ENCODE data around the gene EIF4G3.
"Not testable (repeated sequence)": the region's sequence is repeated elsewhere in the genome, so short reads cannot be mapped to it uniquely, and the experiment has no call there.

EIF4G3 gene

DNA sequence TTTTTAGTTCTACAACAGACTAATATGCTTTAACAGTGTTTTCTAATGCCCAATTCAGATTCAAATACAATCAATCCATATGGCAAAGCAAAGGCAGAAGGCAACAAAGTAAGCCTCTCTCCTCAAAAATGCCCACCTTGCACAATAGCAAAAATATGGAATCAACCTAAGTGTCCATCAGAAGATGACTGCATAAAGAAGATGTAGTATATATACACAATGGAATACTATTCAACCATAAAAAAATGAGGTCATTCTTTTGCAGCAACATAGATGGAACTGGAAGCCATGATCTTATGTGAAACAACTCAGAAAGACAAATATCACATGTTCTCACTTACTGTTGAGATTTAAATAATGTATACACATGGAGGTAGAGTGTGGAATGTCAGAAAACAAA, 80.7 kb downstream of the EIF4G3 start:
- H3K4me3 ChIP-seq (ENCODE audit: low read length), result no peak overlapping the region
- peaks cover 15% of the 10 kb centered on the region for H3K4me1 ChIP-seq (ENCODE audit: control insufficient read depth, low read length)
- H3F3A ChIP-seq (ENCODE audit: control insufficient read depth, insufficient read depth), result peaks cover 2% of the 10 kb centered on the region
- 0 out of 2 replicates have a peak, but pooled peaks cover 2% of the 10 kb centered on the region for H3K9me3 ChIP-seq (ENCODE audit: control insufficient read depth, insufficient read depth, low read length)
- peaks cover 42% of the 10 kb centered on the region for H3K79me2 ChIP-seq (ENCODE audit: control insufficient read depth, low read length)
- H3K27ac ChIP-seq (ENCODE audit: low read depth, low read length), result no peak overlapping the region
- H4K20me1 ChIP-seq (ENCODE audit: control insufficient read depth, insufficient read depth, low read depth, low read length), result no peaks in the 10 kb centered on the region
- no peaks in the 10 kb centered on the region for H3K27me3 ChIP-seq (ENCODE audit: control insufficient read depth, low read length)
- no peak overlapping the region for H3K4me2 ChIP-seq (ENCODE audit: low read length)
- no peaks in the 10 kb centered on the region for H3K9me2 ChIP-seq (replicated peaks; ENCODE audit: control insufficient read depth, low read length)
- H3K36me3 ChIP-seq (ENCODE audit: control insufficient read depth, low read length), result peaks cover 30% of the 10 kb centered on the region
- no peak for TF ChIP-seq EZH2phosphoT487 (IDR thresholded peaks at IDR 0.05; ENCODE audit: borderline replicate concordance, low read length)
- TF ChIP-seq, protein P1, sequence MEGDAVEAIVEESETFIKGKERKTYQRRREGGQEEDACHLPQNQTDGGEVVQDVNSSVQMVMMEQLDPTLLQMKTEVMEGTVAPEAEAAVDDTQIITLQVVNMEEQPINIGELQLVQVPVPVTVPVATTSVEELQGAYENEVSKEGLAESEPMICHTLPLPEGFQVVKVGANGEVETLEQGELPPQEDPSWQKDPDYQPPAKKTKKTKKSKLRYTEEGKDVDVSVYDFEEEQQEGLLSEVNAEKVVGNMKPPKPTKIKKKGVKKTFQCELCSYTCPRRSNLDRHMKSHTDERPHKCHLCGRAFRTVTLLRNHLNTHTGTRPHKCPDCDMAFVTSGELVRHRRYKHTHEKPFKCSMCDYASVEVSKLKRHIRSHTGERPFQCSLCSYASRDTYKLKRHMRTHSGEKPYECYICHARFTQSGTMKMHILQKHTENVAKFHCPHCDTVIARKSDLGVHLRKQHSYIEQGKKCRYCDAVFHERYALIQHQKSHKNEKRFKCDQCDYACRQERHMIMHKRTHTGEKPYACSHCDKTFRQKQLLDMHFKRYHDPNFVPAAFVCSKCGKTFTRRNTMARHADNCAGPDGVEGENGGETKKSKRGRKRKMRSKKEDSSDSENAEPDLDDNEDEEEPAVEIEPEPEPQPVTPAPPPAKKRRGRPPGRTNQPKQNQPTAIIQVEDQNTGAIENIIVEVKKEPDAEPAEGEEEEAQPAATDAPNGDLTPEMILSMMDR (IDR thresholded peaks at IDR 0.05; ENCODE audit: low read depth, low read length, poor library complexity, severe bottlenecking), result no peak

- Histone ChIP-seq H3K4me1 (ENCODE audit: control insufficient read depth, low read length) (peaks cover 30% of the 10 kb centered on the region), H3K79me2 (ENCODE audit: control insufficient read depth, low read length) (peaks cover 52% of the 10 kb centered on the region), H3K36me3 (ENCODE audit: control insufficient read depth, low read length) (peaks cover 28% of the 10 kb centered on the region)
- H3F3A ChIP-seq (ENCODE audit: control insufficient read depth, insufficient read depth); H3K27ac ChIP-seq (ENCODE audit: low read depth, low read length); H3K4me3 ChIP-seq (ENCODE audit: low read length); H3K9me2 ChIP-seq (replicated peaks; ENCODE audit: control insufficient read depth, low read length); H3K4me2 ChIP-seq (ENCODE audit: low read length); H3K27me3 ChIP-seq (ENCODE audit: control insufficient read depth, low read length); H4K20me1 ChIP-seq (ENCODE audit: control insufficient read depth, insufficient read depth, low read depth, low read length); H3K9me3 ChIP-seq (ENCODE audit: control insufficient read depth, insufficient read depth, low read length): not testable (repeated sequence)
Observed at GRCh38 chr1:21094282-21094681, 82.4 kb downstream of the EIF4G3 start.

DNA sequence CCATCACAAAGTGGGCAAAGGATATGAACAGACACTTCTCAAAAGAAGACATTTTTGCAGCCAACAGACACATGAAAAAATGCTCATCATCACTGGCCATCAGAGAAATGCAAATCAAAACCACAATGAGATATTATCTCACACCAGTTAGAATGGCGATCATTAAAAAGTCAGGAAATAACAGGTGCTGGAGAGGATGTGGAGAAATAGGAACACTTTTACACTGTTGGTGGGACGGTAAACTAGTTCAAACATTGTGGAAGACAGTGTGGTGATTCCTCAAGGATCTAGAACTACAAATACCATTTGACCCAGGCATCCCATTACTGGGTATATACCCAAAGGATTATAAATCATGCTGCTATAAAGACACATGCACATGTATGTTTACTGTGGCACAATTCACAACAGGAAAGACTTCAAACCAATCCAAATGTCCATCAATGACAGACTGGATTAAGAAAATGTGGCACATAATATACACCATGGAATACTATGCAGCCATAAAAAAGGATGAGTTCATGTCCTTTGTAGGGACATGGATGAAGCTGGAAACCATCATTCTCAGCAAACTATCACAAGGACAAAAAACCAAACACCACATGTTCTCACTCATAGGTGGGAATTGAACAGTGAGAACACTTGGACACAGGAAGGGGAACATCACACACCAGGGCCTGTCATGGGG, 83.3 kb downstream of the EIF4G3 start:
- not testable (repeated sequence) for H3K27ac ChIP-seq (ENCODE audit: low read depth, low read length); H4K20me1 ChIP-seq (ENCODE audit: control insufficient read depth, insufficient read depth, low read depth, low read length); H3K4me2 ChIP-seq (ENCODE audit: low read length); H3K9me2 ChIP-seq (replicated peaks; ENCODE audit: control insufficient read depth, low read length); H3K4me3 ChIP-seq (ENCODE audit: low read length); H3K27me3 ChIP-seq (ENCODE audit: control insufficient read depth, low read length); H3F3A ChIP-seq (ENCODE audit: control insufficient read depth, insufficient read depth); H3K9me3 ChIP-seq (ENCODE audit: control insufficient read depth, insufficient read depth, low read length)
- Histone ChIP-seq H3K4me1 (ENCODE audit: control insufficient read depth, low read length) (peaks cover 30% of the 10 kb centered on the region), H3K36me3 (ENCODE audit: control insufficient read depth, low read length) (peaks cover 24% of the 10 kb centered on the region), H3K79me2 (ENCODE audit: control insufficient read depth, low read length) (peaks cover 51% of the 10 kb centered on the region)

- Histone ChIP-seq H3K36me3 (ENCODE audit: control insufficient read depth, low read length) (peaks cover 23% of the 10 kb centered on the region), H3K4me1 (ENCODE audit: control insufficient read depth, low read length) (peaks cover 30% of the 10 kb centered on the region), H3K79me2 (ENCODE audit: control insufficient read depth, low read length) (peaks cover 48% of the 10 kb centered on the region)
- H3K27me3 ChIP-seq (ENCODE audit: control insufficient read depth, low read length); H3K9me3 ChIP-seq (ENCODE audit: control insufficient read depth, insufficient read depth, low read length); H3F3A ChIP-seq (ENCODE audit: control insufficient read depth, insufficient read depth); H3K4me3 ChIP-seq (ENCODE audit: low read length); H3K4me2 ChIP-seq (ENCODE audit: low read length); H3K27ac ChIP-seq (ENCODE audit: low read depth, low read length); H4K20me1 ChIP-seq (ENCODE audit: control insufficient read depth, insufficient read depth, low read depth, low read length); H3K9me2 ChIP-seq (replicated peaks; ENCODE audit: control insufficient read depth, low read length): not testable (repeated sequence)
Observed at GRCh38 chr1:21092545-21092944, 84.2 kb downstream of the EIF4G3 start.

- not testable (repeated sequence) for H3K27me3 ChIP-seq (ENCODE audit: control insufficient read depth, low read length); H3K9me2 ChIP-seq (replicated peaks; ENCODE audit: control insufficient read depth, low read length); H3K4me3 ChIP-seq (ENCODE audit: low read length); H3K9me3 ChIP-seq (ENCODE audit: control insufficient read depth, insufficient read depth, low read length); H3F3A ChIP-seq (ENCODE audit: control insufficient read depth, insufficient read depth); H4K20me1 ChIP-seq (ENCODE audit: control insufficient read depth, insufficient read depth, low read depth, low read length)
- Histone ChIP-seq H3K79me2 (ENCODE audit: control insufficient read depth, low read length) (peaks cover 43% of the 10 kb centered on the region), H3K27ac (ENCODE audit: low read depth, low read length) (peak overlapping the region; percentile 27), H3K36me3 (ENCODE audit: control insufficient read depth, low read length) (peaks cover 21% of the 10 kb centered on the region), H3K4me1 (ENCODE audit: control insufficient read depth, low read length) (peaks cover 30% of the 10 kb centered on the region), H3K4me2 (ENCODE audit: low read length) (peak overlapping the region; percentile 40)
Observed at GRCh38 chr1:21091053-21091690, 85.5 kb downstream of the EIF4G3 start.
